Measurements from ENCODE around the gene CAPN11.
"Not testable (repeated sequence)": the region's sequence is repeated elsewhere in the genome, so short reads cannot be mapped to it uniquely, and the experiment has no call there.

CAPN11 gene

DNA sequence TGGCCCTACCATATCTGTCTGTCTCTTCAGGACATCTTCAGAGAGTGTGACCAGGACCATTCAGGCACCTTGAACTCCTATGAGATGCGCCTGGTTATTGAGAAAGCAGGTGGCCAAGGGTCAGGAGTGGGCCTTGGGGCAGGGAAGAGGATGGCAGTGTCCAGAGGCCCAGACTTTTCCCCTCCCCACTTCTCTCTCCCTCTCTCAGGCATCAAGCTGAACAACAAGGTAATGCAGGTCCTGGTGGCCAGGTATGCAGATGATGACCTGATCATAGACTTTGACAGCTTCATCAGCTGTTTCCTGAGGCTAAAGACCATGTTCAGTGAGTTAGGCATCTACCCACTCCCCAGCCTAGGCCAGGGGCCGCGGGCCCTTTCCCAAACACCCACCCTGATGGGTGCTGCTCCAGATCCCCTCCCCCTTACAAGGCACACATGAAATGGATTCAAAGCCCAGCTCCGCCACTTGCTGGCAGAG lies 24.3 kb downstream of the CAPN11 start:
- no peaks in the 10 kb centered on the region for H3K9me3 ChIP-seq (ENCODE audit: insufficient read depth, low read length, severe bottlenecking)
- ATAC-seq (ENCODE audit: insufficient read depth, low read depth) (no peak), DNase-seq (no peak)
- H3K79me2 ChIP-seq (ENCODE audit: insufficient read depth, low read length) = no peaks in the 10 kb centered on the region
- no peaks in the 10 kb centered on the region for H4K20me1 ChIP-seq (ENCODE audit: insufficient read depth, low read length)
- H3K36me3 ChIP-seq (ENCODE audit: insufficient read depth, low read length) = no peaks in the 10 kb centered on the region
- H3K4me1 ChIP-seq (ENCODE audit: insufficient read depth, low read length) = no peaks in the 10 kb centered on the region
- H3K27ac ChIP-seq (ENCODE audit: low read length) = no peak overlapping the region
- no peak overlapping the region for H2AFZ ChIP-seq (ENCODE audit: low read depth, low read length)
- H3K9ac ChIP-seq (ENCODE audit: low read depth, low read length) = no peak overlapping the region
- H3K4me2 ChIP-seq (ENCODE audit: insufficient read depth, low read length) = no peak overlapping the region
- no peak overlapping the region for H3K4me3 ChIP-seq (ENCODE audit: low read depth in 1 of 2, low read length in 2 of 2)
- no peak for TF ChIP-seq EZH2 (IDR thresholded peaks at IDR 0.05; ENCODE audit: borderline replicate concordance, low read depth, low read length, severe bottlenecking)
- TF ChIP-seq, protein P1, sequence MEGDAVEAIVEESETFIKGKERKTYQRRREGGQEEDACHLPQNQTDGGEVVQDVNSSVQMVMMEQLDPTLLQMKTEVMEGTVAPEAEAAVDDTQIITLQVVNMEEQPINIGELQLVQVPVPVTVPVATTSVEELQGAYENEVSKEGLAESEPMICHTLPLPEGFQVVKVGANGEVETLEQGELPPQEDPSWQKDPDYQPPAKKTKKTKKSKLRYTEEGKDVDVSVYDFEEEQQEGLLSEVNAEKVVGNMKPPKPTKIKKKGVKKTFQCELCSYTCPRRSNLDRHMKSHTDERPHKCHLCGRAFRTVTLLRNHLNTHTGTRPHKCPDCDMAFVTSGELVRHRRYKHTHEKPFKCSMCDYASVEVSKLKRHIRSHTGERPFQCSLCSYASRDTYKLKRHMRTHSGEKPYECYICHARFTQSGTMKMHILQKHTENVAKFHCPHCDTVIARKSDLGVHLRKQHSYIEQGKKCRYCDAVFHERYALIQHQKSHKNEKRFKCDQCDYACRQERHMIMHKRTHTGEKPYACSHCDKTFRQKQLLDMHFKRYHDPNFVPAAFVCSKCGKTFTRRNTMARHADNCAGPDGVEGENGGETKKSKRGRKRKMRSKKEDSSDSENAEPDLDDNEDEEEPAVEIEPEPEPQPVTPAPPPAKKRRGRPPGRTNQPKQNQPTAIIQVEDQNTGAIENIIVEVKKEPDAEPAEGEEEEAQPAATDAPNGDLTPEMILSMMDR (IDR thresholded peaks at IDR 0.05; ENCODE audit: borderline replicate concordance, extremely low read depth, low read length, poor library complexity, severe bottlenecking) = no peak
- H3K27me3 ChIP-seq (ENCODE audit: insufficient read depth, low read length, poor library complexity) = no peaks in the 10 kb centered on the region

DNA sequence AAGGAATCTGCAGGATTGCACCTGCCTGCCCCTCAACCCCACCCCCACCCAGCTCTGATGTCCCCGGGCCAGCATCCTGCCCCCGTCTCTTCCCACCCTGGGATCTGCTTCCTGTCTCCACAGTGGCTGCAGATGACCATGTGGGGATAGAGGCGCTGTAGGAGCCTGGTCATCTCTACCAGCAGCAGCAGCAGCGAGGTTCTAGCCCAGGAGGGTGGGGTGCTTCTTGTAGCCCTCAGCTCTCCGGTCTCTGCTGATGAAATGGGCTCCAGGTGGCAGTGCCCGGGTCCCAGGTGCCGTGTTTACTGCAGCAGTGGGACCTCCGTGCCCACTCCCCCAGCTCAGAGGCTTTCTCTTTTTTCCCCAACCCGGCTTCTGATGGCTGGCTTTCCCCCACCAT lies 25.2 kb downstream of the CAPN11 start:
- H3K9ac ChIP-seq (ENCODE audit: low read depth, low read length) = no peak overlapping the region
- no peak overlapping the region for H2AFZ ChIP-seq (ENCODE audit: low read depth, low read length)
- TF ChIP-seq, protein P1 (IDR thresholded peaks at IDR 0.05; ENCODE audit: borderline replicate concordance, extremely low read depth, low read length, poor library complexity, severe bottlenecking) = no peak
- TF ChIP-seq EZH2 (IDR thresholded peaks at IDR 0.05; ENCODE audit: borderline replicate concordance, low read depth, low read length, severe bottlenecking) = no peak
- no peaks in the 10 kb centered on the region for H3K4me1 ChIP-seq (ENCODE audit: insufficient read depth, low read length)
- ATAC-seq (ENCODE audit: insufficient read depth, low read depth) = no peak
- no peaks in the 10 kb centered on the region for H4K20me1 ChIP-seq (ENCODE audit: insufficient read depth, low read length)
- no peak for DNase-seq
- no peaks in the 10 kb centered on the region for H3K27me3 ChIP-seq (ENCODE audit: insufficient read depth, low read length, poor library complexity)
- no peaks in the 10 kb centered on the region for H3K79me2 ChIP-seq (ENCODE audit: insufficient read depth, low read length)
- H3K27ac ChIP-seq (ENCODE audit: low read length) = no peak overlapping the region
- no peaks in the 10 kb centered on the region for H3K36me3 ChIP-seq (ENCODE audit: insufficient read depth, low read length)
- H3K4me3 ChIP-seq (ENCODE audit: low read depth in 1 of 2, low read length in 2 of 2) = no peak overlapping the region
- H3K9me3 ChIP-seq (ENCODE audit: insufficient read depth, low read length, severe bottlenecking) = no peaks in the 10 kb centered on the region
- no peak overlapping the region for H3K4me2 ChIP-seq (ENCODE audit: insufficient read depth, low read length)

DNA sequence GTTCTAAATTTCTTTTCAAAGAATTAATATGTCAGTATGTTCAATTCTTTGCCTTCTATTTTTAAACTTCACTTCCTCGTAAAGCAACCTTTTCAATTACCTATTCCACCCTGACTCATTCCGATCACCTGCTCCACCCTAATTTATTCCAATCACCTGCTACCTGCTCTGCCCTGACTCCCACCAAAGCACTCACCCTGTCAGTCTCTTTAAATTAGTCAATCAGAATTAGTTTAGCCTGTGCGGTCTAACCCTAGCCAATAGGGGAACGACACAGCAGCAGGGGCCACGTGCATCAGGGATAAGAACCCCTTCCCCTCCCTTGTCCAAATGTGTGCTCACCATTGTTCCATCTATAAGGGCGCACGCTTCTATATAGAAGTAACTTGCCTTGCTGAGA lies 26.7 kb downstream of the CAPN11 start:
- H3K9ac ChIP-seq (ENCODE audit: low read depth, low read length); H3K4me3 ChIP-seq (ENCODE audit: low read depth in 1 of 2, low read length in 2 of 2); H3K4me1 ChIP-seq (ENCODE audit: insufficient read depth, low read length); H3K27me3 ChIP-seq (ENCODE audit: insufficient read depth, low read length, poor library complexity); H2AFZ ChIP-seq (ENCODE audit: low read depth, low read length); H4K20me1 ChIP-seq (ENCODE audit: insufficient read depth, low read length); DNase-seq; H3K79me2 ChIP-seq (ENCODE audit: insufficient read depth, low read length); H3K36me3 ChIP-seq (ENCODE audit: insufficient read depth, low read length); ATAC-seq (ENCODE audit: insufficient read depth, low read depth); H3K27ac ChIP-seq (ENCODE audit: low read length); H3K9me3 ChIP-seq (ENCODE audit: insufficient read depth, low read length, severe bottlenecking); H3K4me2 ChIP-seq (ENCODE audit: insufficient read depth, low read length): not testable (repeated sequence)

DNA sequence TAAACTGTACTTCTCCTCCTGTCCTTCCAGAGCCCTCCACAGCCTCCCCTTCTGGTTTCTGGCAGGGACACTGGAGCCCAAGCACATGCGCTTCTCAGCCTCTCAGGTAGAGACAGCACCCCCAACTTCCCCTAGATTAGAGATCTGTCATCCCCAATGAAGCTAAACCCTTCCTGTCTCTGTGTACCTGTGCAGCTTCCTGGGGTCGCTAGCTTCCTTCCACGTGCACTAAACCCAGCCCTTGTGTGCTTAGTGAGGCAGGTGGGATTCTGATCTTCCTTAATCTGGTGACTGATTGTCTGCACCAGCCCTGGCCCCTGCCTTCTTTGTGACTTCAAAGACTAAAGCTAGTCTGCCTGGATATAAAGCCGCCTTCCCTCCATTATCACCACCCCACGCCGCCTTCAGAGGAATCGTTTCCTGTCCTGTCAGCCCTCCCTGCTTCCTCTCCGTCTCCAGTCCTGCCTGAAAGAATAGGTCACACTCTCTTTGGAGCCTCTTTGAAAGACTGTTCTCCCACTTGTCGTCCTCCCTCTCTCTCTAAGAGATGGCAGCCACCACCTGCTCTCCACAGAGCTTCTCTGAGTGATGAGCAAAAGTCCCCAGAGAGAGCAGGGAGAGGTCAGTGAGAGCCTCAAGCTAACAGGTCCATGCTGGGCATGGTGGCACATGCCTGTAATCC lies 27.5 kb downstream of the CAPN11 start:
- Histone ChIP-seq H3K4me2 (ENCODE audit: insufficient read depth, low read length) (no peak overlapping the region), H3K4me1 (ENCODE audit: insufficient read depth, low read length) (no peaks in the 10 kb centered on the region), H3K27ac (ENCODE audit: low read length) (no peak overlapping the region), H3K9ac (ENCODE audit: low read depth, low read length) (no peak overlapping the region), H3K36me3 (ENCODE audit: insufficient read depth, low read length) (no peaks in the 10 kb centered on the region), H3K27me3 (ENCODE audit: insufficient read depth, low read length, poor library complexity) (no peaks in the 10 kb centered on the region), H3K4me3 (ENCODE audit: low read depth in 1 of 2, low read length in 2 of 2) (no peak overlapping the region), H4K20me1 (ENCODE audit: insufficient read depth, low read length) (no peaks in the 10 kb centered on the region), H3K9me3 (ENCODE audit: insufficient read depth, low read length, severe bottlenecking) (no peaks in the 10 kb centered on the region), H3K79me2 (ENCODE audit: insufficient read depth, low read length) (no peaks in the 10 kb centered on the region), H2AFZ (ENCODE audit: low read depth, low read length) (no peak overlapping the region)
- ATAC-seq (ENCODE audit: insufficient read depth, low read depth) (no peak), DNase-seq (no peak)
- TF ChIP-seq EZH2 (IDR thresholded peaks at IDR 0.05; ENCODE audit: borderline replicate concordance, low read depth, low read length, severe bottlenecking) = no peak
- TF ChIP-seq, protein P1 (IDR thresholded peaks at IDR 0.05; ENCODE audit: borderline replicate concordance, extremely low read depth, low read length, poor library complexity, severe bottlenecking) = no peak

Data from DND-41 (cell line).